ENCODE results near the gene ACTR3C.
"Not testable (repeated sequence)": the region's sequence is repeated elsewhere in the genome, so short reads cannot be mapped to it uniquely, and the experiment has no call there.

The ACTR3C gene

GRCh38 chr7:150222083-150222972 lies 101.0 kb downstream of the ACTR3C start:
- not testable (repeated sequence) for H3K79me2 ChIP-seq (ENCODE audit: low read length); H4K20me1 ChIP-seq (ENCODE audit: insufficient read depth, low read length); H3K27ac ChIP-seq (ENCODE audit: low read length); H3K36me3 ChIP-seq (replicated peaks; ENCODE audit: low read depth, low read length); H3K27me3 ChIP-seq (ENCODE audit: low read depth, low read length); H2AFZ ChIP-seq (ENCODE audit: low read depth, low read length); H3K4me2 ChIP-seq (ENCODE audit: low read length); H3K9me3 ChIP-seq (ENCODE audit: insufficient read depth, low read length); H3K4me1 ChIP-seq (ENCODE audit: low read length); H3K9ac ChIP-seq (ENCODE audit: low read length); H3K4me3 ChIP-seq (ENCODE audit: low read length)

- not testable (repeated sequence) for H3K79me2 ChIP-seq (ENCODE audit: low read length); H3K36me3 ChIP-seq (replicated peaks; ENCODE audit: low read depth, low read length); H3K9ac ChIP-seq (ENCODE audit: low read length); H3K4me3 ChIP-seq (ENCODE audit: low read length); H4K20me1 ChIP-seq (ENCODE audit: insufficient read depth, low read length); H3K4me2 ChIP-seq (ENCODE audit: low read length); H3K27ac ChIP-seq (ENCODE audit: low read length); H3K27me3 ChIP-seq (ENCODE audit: low read depth, low read length); H2AFZ ChIP-seq (ENCODE audit: low read depth, low read length); H3K9me3 ChIP-seq (ENCODE audit: insufficient read depth, low read length); H3K4me1 ChIP-seq (ENCODE audit: low read length)
Measured at GRCh38 chr7:150220673-150221181, 102.6 kb downstream of the ACTR3C start.

- not testable (repeated sequence) for H3K9me3 ChIP-seq (ENCODE audit: insufficient read depth, low read length); H3K79me2 ChIP-seq (ENCODE audit: low read length); H4K20me1 ChIP-seq (ENCODE audit: insufficient read depth, low read length); H3K27ac ChIP-seq (ENCODE audit: low read length); H3K4me1 ChIP-seq (ENCODE audit: low read length); H3K36me3 ChIP-seq (replicated peaks; ENCODE audit: low read depth, low read length); H3K27me3 ChIP-seq (ENCODE audit: low read depth, low read length); H3K4me3 ChIP-seq (ENCODE audit: low read length); H3K9ac ChIP-seq (ENCODE audit: low read length); H2AFZ ChIP-seq (ENCODE audit: low read depth, low read length); H3K4me2 ChIP-seq (ENCODE audit: low read length)
Measured at GRCh38 chr7:150219941-150220658, 103.2 kb downstream of the ACTR3C start.

- not testable (repeated sequence) for H4K20me1 ChIP-seq (ENCODE audit: insufficient read depth, low read length); H3K27me3 ChIP-seq (ENCODE audit: low read depth, low read length); H2AFZ ChIP-seq (ENCODE audit: low read depth, low read length); H3K9ac ChIP-seq (ENCODE audit: low read length); H3K4me1 ChIP-seq (ENCODE audit: low read length); H3K27ac ChIP-seq (ENCODE audit: low read length); H3K79me2 ChIP-seq (ENCODE audit: low read length); H3K4me3 ChIP-seq (ENCODE audit: low read length); H3K4me2 ChIP-seq (ENCODE audit: low read length); H3K36me3 ChIP-seq (replicated peaks; ENCODE audit: low read depth, low read length); H3K9me3 ChIP-seq (ENCODE audit: insufficient read depth, low read length)
Measured at GRCh38 chr7:150206848-150207247, 116.5 kb downstream of the ACTR3C start.

GRCh38 chr7:150205866-150206265 lies 117.5 kb downstream of the ACTR3C start:
- not testable (repeated sequence) for H3K9me3 ChIP-seq (ENCODE audit: insufficient read depth, low read length); H3K9ac ChIP-seq (ENCODE audit: low read length); H3K79me2 ChIP-seq (ENCODE audit: low read length); H2AFZ ChIP-seq (ENCODE audit: low read depth, low read length); H4K20me1 ChIP-seq (ENCODE audit: insufficient read depth, low read length); H3K4me2 ChIP-seq (ENCODE audit: low read length); H3K27ac ChIP-seq (ENCODE audit: low read length); H3K27me3 ChIP-seq (ENCODE audit: low read depth, low read length); H3K4me3 ChIP-seq (ENCODE audit: low read length); H3K36me3 ChIP-seq (replicated peaks; ENCODE audit: low read depth, low read length); H3K4me1 ChIP-seq (ENCODE audit: low read length)

GRCh38 chr7:150204577-150204976 lies 118.8 kb downstream of the ACTR3C start:
- not testable (repeated sequence) for H3K9ac ChIP-seq (ENCODE audit: low read length); H3K79me2 ChIP-seq (ENCODE audit: low read length); H2AFZ ChIP-seq (ENCODE audit: low read depth, low read length); H3K4me2 ChIP-seq (ENCODE audit: low read length); H3K9me3 ChIP-seq (ENCODE audit: insufficient read depth, low read length); H3K4me1 ChIP-seq (ENCODE audit: low read length); H3K36me3 ChIP-seq (replicated peaks; ENCODE audit: low read depth, low read length); H3K27me3 ChIP-seq (ENCODE audit: low read depth, low read length); H4K20me1 ChIP-seq (ENCODE audit: insufficient read depth, low read length); H3K4me3 ChIP-seq (ENCODE audit: low read length); H3K27ac ChIP-seq (ENCODE audit: low read length)

GRCh38 chr7:150202894-150203293 lies 120.5 kb downstream of the ACTR3C start:
- not testable (repeated sequence) for H4K20me1 ChIP-seq (ENCODE audit: insufficient read depth, low read length); H2AFZ ChIP-seq (ENCODE audit: low read depth, low read length); H3K4me1 ChIP-seq (ENCODE audit: low read length); H3K79me2 ChIP-seq (ENCODE audit: low read length); H3K27me3 ChIP-seq (ENCODE audit: low read depth, low read length); H3K4me3 ChIP-seq (ENCODE audit: low read length); H3K9ac ChIP-seq (ENCODE audit: low read length); H3K9me3 ChIP-seq (ENCODE audit: insufficient read depth, low read length); H3K36me3 ChIP-seq (replicated peaks; ENCODE audit: low read depth, low read length); H3K4me2 ChIP-seq (ENCODE audit: low read length); H3K27ac ChIP-seq (ENCODE audit: low read length)
